ENCODE results near the gene CEACAM18.
A peak's percentile ranks its signal among the peaks of the same experiment; 100 is the strongest.
"Not testable (repeated sequence)": the region's sequence is repeated elsewhere in the genome, so short reads cannot be mapped to it uniquely, and the experiment has no call there.

CEACAM18 gene

GRCh38 chr19:51461723-51462161 is 16.6 kb upstream of the CEACAM18 start:
- peaks cover 0 to 7% of the 10 kb centered on the region in 2 donors for H3K27me3 ChIP-seq (ENCODE audit: control insufficient read depth in 2 of 2, insufficient read depth in 2 of 2, low read length in 2 of 2)
- H3K9ac ChIP-seq (ENCODE audit: low read depth in 1 of 2, low read length in 2 of 2) = no peak overlapping the region
- H3K27ac ChIP-seq (ENCODE audit: low read depth in 2 of 2, low read length in 2 of 2) = peak overlapping the region in 1 of 2 donors; percentile 67
- H3K9me3 ChIP-seq (ENCODE audit: control insufficient read depth in 2 of 2, low read length in 2 of 2) = no peaks in the 10 kb centered on the region
- no peak overlapping the region for H3K4me3 ChIP-seq (ENCODE audit: low read length in 2 of 2)
- no peaks in the 10 kb centered on the region for H3K36me3 ChIP-seq (ENCODE audit: control insufficient read depth in 2 of 2, insufficient read depth in 2 of 2, low read length in 2 of 2)
- H3K4me1 ChIP-seq (ENCODE audit: control insufficient read depth in 2 of 2, insufficient read depth in 2 of 2, low read length in 2 of 2) = peaks cover 0 to 3% of the 10 kb centered on the region in 2 donors

GRCh38 chr19:51462276-51462675 is 16.1 kb upstream of the CEACAM18 start:
- Histone ChIP-seq H3K27me3 (ENCODE audit: control insufficient read depth in 2 of 2, insufficient read depth in 2 of 2, low read length in 2 of 2) (peaks cover 0 to 6% of the 10 kb centered on the region in 2 donors), H3K27ac (ENCODE audit: low read depth in 2 of 2, low read length in 2 of 2) (peak overlapping the region in 1 of 2 donors; percentile 67), H3K9ac (ENCODE audit: low read depth in 1 of 2, low read length in 2 of 2) (no peak overlapping the region), H3K4me1 (ENCODE audit: control insufficient read depth in 2 of 2, insufficient read depth in 2 of 2, low read length in 2 of 2) (peaks cover 0 to 3% of the 10 kb centered on the region in 2 donors), H3K36me3 (ENCODE audit: control insufficient read depth in 2 of 2, insufficient read depth in 2 of 2, low read length in 2 of 2) (no peaks in the 10 kb centered on the region), H3K9me3 (ENCODE audit: control insufficient read depth in 2 of 2, low read length in 2 of 2) (no peaks in the 10 kb centered on the region), H3K4me3 (ENCODE audit: low read length in 2 of 2) (no peak overlapping the region)

GRCh38 chr19:51462681-51463080 is 15.7 kb upstream of the CEACAM18 start:
- Histone ChIP-seq H3K36me3 (ENCODE audit: control insufficient read depth in 2 of 2, insufficient read depth in 2 of 2, low read length in 2 of 2) (no peaks in the 10 kb centered on the region), H3K27ac (ENCODE audit: low read depth in 2 of 2, low read length in 2 of 2) (no peak overlapping the region), H3K9me3 (ENCODE audit: control insufficient read depth in 2 of 2, low read length in 2 of 2) (no peaks in the 10 kb centered on the region), H3K9ac (ENCODE audit: low read depth in 1 of 2, low read length in 2 of 2) (no peak overlapping the region), H3K4me3 (ENCODE audit: low read length in 2 of 2) (no peak overlapping the region), H3K27me3 (ENCODE audit: control insufficient read depth in 2 of 2, insufficient read depth in 2 of 2, low read length in 2 of 2) (peaks cover 0 to 4% of the 10 kb centered on the region in 2 donors), H3K4me1 (ENCODE audit: control insufficient read depth in 2 of 2, insufficient read depth in 2 of 2, low read length in 2 of 2) (peaks cover 0 to 3% of the 10 kb centered on the region in 2 donors)

GRCh38 chr19:51463976-51464581 is 14.3 kb upstream of the CEACAM18 start:
- H3K9me3 ChIP-seq (ENCODE audit: control insufficient read depth in 2 of 2, low read length in 2 of 2); H3K36me3 ChIP-seq (ENCODE audit: control insufficient read depth in 2 of 2, insufficient read depth in 2 of 2, low read length in 2 of 2); H3K27me3 ChIP-seq (ENCODE audit: control insufficient read depth in 2 of 2, insufficient read depth in 2 of 2, low read length in 2 of 2); H3K9ac ChIP-seq (ENCODE audit: low read depth in 1 of 2, low read length in 2 of 2); H3K27ac ChIP-seq (ENCODE audit: low read depth in 2 of 2, low read length in 2 of 2); H3K4me1 ChIP-seq (ENCODE audit: control insufficient read depth in 2 of 2, insufficient read depth in 2 of 2, low read length in 2 of 2); H3K4me3 ChIP-seq (ENCODE audit: low read length in 2 of 2): not testable (repeated sequence)

- H3K9me3 ChIP-seq (ENCODE audit: control insufficient read depth in 2 of 2, low read length in 2 of 2) = no peaks in the 10 kb centered on the region
- no peak overlapping the region for H3K4me3 ChIP-seq (ENCODE audit: low read length in 2 of 2)
- peaks cover 0 to 4% of the 10 kb centered on the region in 2 donors for H3K27me3 ChIP-seq (ENCODE audit: control insufficient read depth in 2 of 2, insufficient read depth in 2 of 2, low read length in 2 of 2)
- no peaks in the 10 kb centered on the region for H3K36me3 ChIP-seq (ENCODE audit: control insufficient read depth in 2 of 2, insufficient read depth in 2 of 2, low read length in 2 of 2)
- H3K9ac ChIP-seq (ENCODE audit: low read depth in 1 of 2, low read length in 2 of 2) = no peak overlapping the region
- H3K27ac ChIP-seq (ENCODE audit: low read depth in 2 of 2, low read length in 2 of 2) = no peak overlapping the region
- H3K4me1 ChIP-seq (ENCODE audit: control insufficient read depth in 2 of 2, insufficient read depth in 2 of 2, low read length in 2 of 2) = peaks cover 0 to 3% of the 10 kb centered on the region in 2 donors
These were observed 11.6 kb upstream of the CEACAM18 start for GRCh38 chr19:51466723-51467122.

GRCh38 chr19:51467864-51468544 is 10.3 kb upstream of the CEACAM18 start:
- Histone ChIP-seq H3K9me3 (ENCODE audit: control insufficient read depth in 2 of 2, low read length in 2 of 2) (no peaks in the 10 kb centered on the region), H3K36me3 (ENCODE audit: control insufficient read depth in 2 of 2, insufficient read depth in 2 of 2, low read length in 2 of 2) (no peaks in the 10 kb centered on the region), H3K9ac (ENCODE audit: low read depth in 1 of 2, low read length in 2 of 2) (no peak overlapping the region), H3K4me1 (ENCODE audit: control insufficient read depth in 2 of 2, insufficient read depth in 2 of 2, low read length in 2 of 2) (no peaks in the 10 kb centered on the region), H3K4me3 (ENCODE audit: low read length in 2 of 2) (no peak overlapping the region), H3K27ac (ENCODE audit: low read depth in 2 of 2, low read length in 2 of 2) (no peak overlapping the region), H3K27me3 (ENCODE audit: control insufficient read depth in 2 of 2, insufficient read depth in 2 of 2, low read length in 2 of 2) (no peaks in the 10 kb centered on the region)

- H3K9me3 ChIP-seq (ENCODE audit: control insufficient read depth in 2 of 2, low read length in 2 of 2) = no peaks in the 10 kb centered on the region
- no peaks in the 10 kb centered on the region for H3K4me1 ChIP-seq (ENCODE audit: control insufficient read depth in 2 of 2, insufficient read depth in 2 of 2, low read length in 2 of 2)
- H3K27me3 ChIP-seq (ENCODE audit: control insufficient read depth in 2 of 2, insufficient read depth in 2 of 2, low read length in 2 of 2) = no peaks in the 10 kb centered on the region
- no peak overlapping the region for H3K9ac ChIP-seq (ENCODE audit: low read depth in 1 of 2, low read length in 2 of 2)
- no peaks in the 10 kb centered on the region for H3K36me3 ChIP-seq (ENCODE audit: control insufficient read depth in 2 of 2, insufficient read depth in 2 of 2, low read length in 2 of 2)
- H3K4me3 ChIP-seq (ENCODE audit: low read length in 2 of 2) = no peak overlapping the region
- no peak overlapping the region for H3K27ac ChIP-seq (ENCODE audit: low read depth in 2 of 2, low read length in 2 of 2)
These were observed 9.8 kb upstream of the CEACAM18 start for GRCh38 chr19:51468545-51468920.

GRCh38 chr19:51469162-51469561 is 9.2 kb upstream of the CEACAM18 start:
- no peaks in the 10 kb centered on the region for H3K36me3 ChIP-seq (ENCODE audit: control insufficient read depth in 2 of 2, insufficient read depth in 2 of 2, low read length in 2 of 2)
- H3K9ac ChIP-seq (ENCODE audit: low read depth in 1 of 2, low read length in 2 of 2) = no peak overlapping the region
- H3K27ac ChIP-seq (ENCODE audit: low read depth in 2 of 2, low read length in 2 of 2) = no peak overlapping the region
- H3K9me3 ChIP-seq (ENCODE audit: control insufficient read depth in 2 of 2, low read length in 2 of 2) = no peaks in the 10 kb centered on the region
- H3K4me3 ChIP-seq (ENCODE audit: low read length in 2 of 2) = no peak overlapping the region
- no peaks in the 10 kb centered on the region for H3K27me3 ChIP-seq (ENCODE audit: control insufficient read depth in 2 of 2, insufficient read depth in 2 of 2, low read length in 2 of 2)
- H3K4me1 ChIP-seq (ENCODE audit: control insufficient read depth in 2 of 2, insufficient read depth in 2 of 2, low read length in 2 of 2) = no peaks in the 10 kb centered on the region

- Histone ChIP-seq H3K4me1 (ENCODE audit: control insufficient read depth in 2 of 2, insufficient read depth in 2 of 2, low read length in 2 of 2) (no peaks in the 10 kb centered on the region), H3K4me3 (ENCODE audit: low read length in 2 of 2) (no peak overlapping the region)
These were observed 8.7 kb upstream of the CEACAM18 start for GRCh38 chr19:51469629-51470028.

GRCh38 chr19:51470966-51471365 is 7.4 kb upstream of the CEACAM18 start:
- Histone ChIP-seq H3K36me3 (ENCODE audit: control insufficient read depth in 2 of 2, insufficient read depth in 2 of 2, low read length in 2 of 2) (no peaks in the 10 kb centered on the region), H3K4me3 (ENCODE audit: low read length in 2 of 2) (no peak overlapping the region), H3K27ac (ENCODE audit: low read depth in 2 of 2, low read length in 2 of 2) (no peak overlapping the region), H3K27me3 (ENCODE audit: control insufficient read depth in 2 of 2, insufficient read depth in 2 of 2, low read length in 2 of 2) (no peaks in the 10 kb centered on the region), H3K9me3 (ENCODE audit: control insufficient read depth in 2 of 2, low read length in 2 of 2) (no peaks in the 10 kb centered on the region), H3K9ac (ENCODE audit: low read depth in 1 of 2, low read length in 2 of 2) (no peak overlapping the region), H3K4me1 (ENCODE audit: control insufficient read depth in 2 of 2, insufficient read depth in 2 of 2, low read length in 2 of 2) (no peaks in the 10 kb centered on the region)

More at GRCh38 chr19:51469629-51470028, 8.7 kb upstream of the CEACAM18 start:
- Histone ChIP-seq H3K9ac (ENCODE audit: low read depth in 1 of 2, low read length in 2 of 2) (no peak overlapping the region), H3K27me3 (ENCODE audit: control insufficient read depth in 2 of 2, insufficient read depth in 2 of 2, low read length in 2 of 2) (no peaks in the 10 kb centered on the region), H3K36me3 (ENCODE audit: control insufficient read depth in 2 of 2, insufficient read depth in 2 of 2, low read length in 2 of 2) (no peaks in the 10 kb centered on the region), H3K9me3 (ENCODE audit: control insufficient read depth in 2 of 2, low read length in 2 of 2) (no peaks in the 10 kb centered on the region), H3K27ac (ENCODE audit: low read depth in 2 of 2, low read length in 2 of 2) (no peak overlapping the region)
